GM23248 (cell line): ENCODE results near the gene LDLRAD4. TPM values are rescaled to one million over a fixed set of nuclear protein-coding genes. Genes with fewer than 3 reads are reported as not detected.

ENCODE experiments used
- DNase-seq: peaks from one replicate; pipeline ENCODE4 v3.0.0-alpha.2; 2015
- H2AFZ ChIP-seq: fragments of 200-600 bp; sonication (generic); 2 replicates; pipeline ENCODE4 v1.6.1; 2016; ENCODE audit warnings: antibody characterized with exemption
- H3F3A ChIP-seq: fragments of 200-600 bp; sonication (generic); 2 replicates; pipeline ENCODE4 v1.6.1; 2016; ENCODE audit warnings: mild to moderate bottlenecking, antibody characterized with exemption, mixed run types; ENCODE audit not compliant: insufficient read depth
- H3K27ac ChIP-seq: fragments of 200-600 bp; sonication (generic); 2 replicates; pipeline ENCODE4 v1.5.1; 2016; ENCODE audit warnings: mild to moderate bottlenecking
- H3K27me3 ChIP-seq: fragments of 200-600 bp; sonication (generic); replicated peaks from 2 replicates; pipeline ENCODE4 v1.6.1; 2016; ENCODE audit warnings: mild to moderate bottlenecking; ENCODE audit not compliant: insufficient read depth
- H3K36me3 ChIP-seq: fragments of 200-600 bp; sonication (generic); 2 replicates; pipeline ENCODE4 v1.6.1; 2016; ENCODE audit warnings: low read depth, mild to moderate bottlenecking
- H3K4me1 ChIP-seq: fragments of 200-600 bp; sonication (generic); 2 replicates; pipeline ENCODE4 v1.6.1; 2016; ENCODE audit warnings: mild to moderate bottlenecking; ENCODE audit not compliant: insufficient read depth
- H3K4me2 ChIP-seq: fragments of 200-600 bp; sonication (generic); one replicate; pipeline ENCODE4 v1.6.1; 2016; ENCODE audit warnings: mild to moderate bottlenecking; ENCODE audit not compliant: unreplicated experiment
- H3K4me3 ChIP-seq: fragments of 200-600 bp; sonication (generic); 2 replicates; pipeline ENCODE4 v1.5.1; 2016; ENCODE audit warnings: mild to moderate bottlenecking
- H3K79me2 ChIP-seq: fragments of 200-600 bp; sonication (generic); 2 replicates; pipeline ENCODE4 v1.6.1; 2016; ENCODE audit warnings: mild to moderate bottlenecking; ENCODE audit not compliant: insufficient read depth
- H3K9ac ChIP-seq: fragments of 200-600 bp; sonication (generic); 2 replicates; pipeline ENCODE4 v1.6.1; 2016; ENCODE audit warnings: mild to moderate bottlenecking
- H3K9me2 ChIP-seq: fragments of 200-600 bp; sonication (generic); 2 replicates; pipeline ENCODE4 v1.6.1; 2016; ENCODE audit warnings: mixed run types, mild to moderate bottlenecking, moderate library complexity; ENCODE audit not compliant: insufficient read depth
- H3K9me3 ChIP-seq: fragments of 200-600 bp; sonication (generic); one replicate; pipeline ENCODE4 v1.6.1; 2017; ENCODE audit warnings: low read depth
- H4K20me1 ChIP-seq: fragments of 200-600 bp; sonication (generic); 2 replicates; pipeline ENCODE4 v1.6.0; 2016; ENCODE audit not compliant: insufficient read depth
- EZH2 ChIP-seq: fragments of 200-600 bp; sonication (generic); IDR thresholded peaks from 2 replicates; pipeline ENCODE4 v1.6.1; 2018; ENCODE audit warnings: antibody characterized with exemption, mild to moderate bottlenecking; ENCODE audit not compliant: insufficient read depth, poor library complexity, severe bottlenecking
- EZH2phosphoT487 ChIP-seq: fragments of 200-600 bp; sonication (generic); IDR thresholded peaks from 2 replicates; pipeline ENCODE4 v1.6.1; 2018; ENCODE audit warnings: antibody characterized with exemption, moderate library complexity, mild to moderate bottlenecking, low read depth; ENCODE audit not compliant: insufficient read depth
- WGBS, 2 experiments: methylation state at CpG; one replicate each; pipeline ENCODE4 v1.1.6; 2015 to 2017; ENCODE audit warnings: low lambda C conversion rate in 2 of 2, low coverage in 1 of 2; ENCODE audit errors: missing lambda C conversion rate in 2 of 2; 5-methylcytosine and 5-hydroxymethylcytosine counted together
- in situ Hi-C: fragments of 300-500 bp; cut with MboI; formaldehyde crosslinking; loops from 2 replicates; pipeline ENCODE4 v1.15.0; 2020
- polyA plus RNA-seq: library from polyadenylated mRNA; unstranded; fragments of >200 nt; fragmentation: Nextera tagmentation; extraction: Ambion mirVana; gene quantifications from 2 replicates; pipeline ENCODE4 v1.2.1, GENCODE V29; 2016
- total RNA-seq: library from RNA; depleted of rRNA; stranded (reverse); fragments of >200 nt; shearing (Covaris generic); gene quantifications from 2 replicates; pipeline ENCODE4 v1.2.3, GENCODE V29; 2014

The LDLRAD4 gene
- total and polyA plus RNA-seq, 2 experiments from 2014 or later = not detected

GRCh38 chr18:13660510-13660909 is 441.9 kb downstream of the LDLRAD4 start:
- peaks cover 6% of the 10 kb centered on the region; the same call in 1 of the 2 replicates for H3K4me1 ChIP-seq
- H3K9ac ChIP-seq = no peak overlapping the region
- no peak overlapping the region for H3K4me3 ChIP-seq
- 43 to 51% methylated on average over 5 of the region's 5 CpGs for WGBS, 2 experiments
- no peaks in the 10 kb centered on the region for H4K20me1 ChIP-seq
- peak; percentile 11 for DNase-seq
- peaks cover 7% of the 10 kb centered on the region; the same call in 1 of the 2 replicates for H3K36me3 ChIP-seq
- H3F3A ChIP-seq = no peaks in the 10 kb centered on the region
- in situ Hi-C loops = no loop called here
- no peak overlapping the region for H3K27ac ChIP-seq
- no peaks in the 10 kb centered on the region for H3K9me2 ChIP-seq
- no peaks in the 10 kb centered on the region for H3K27me3 ChIP-seq
- no peaks in the 10 kb centered on the region for H3K79me2 ChIP-seq
- H2AFZ ChIP-seq = no peak overlapping the region
- TF ChIP-seq EZH2phosphoT487 (no peak), EZH2 (no peak)
- H3K4me2 ChIP-seq = no peak overlapping the region
- H3K9me3 ChIP-seq = no peaks in the 10 kb centered on the region

DNA sequence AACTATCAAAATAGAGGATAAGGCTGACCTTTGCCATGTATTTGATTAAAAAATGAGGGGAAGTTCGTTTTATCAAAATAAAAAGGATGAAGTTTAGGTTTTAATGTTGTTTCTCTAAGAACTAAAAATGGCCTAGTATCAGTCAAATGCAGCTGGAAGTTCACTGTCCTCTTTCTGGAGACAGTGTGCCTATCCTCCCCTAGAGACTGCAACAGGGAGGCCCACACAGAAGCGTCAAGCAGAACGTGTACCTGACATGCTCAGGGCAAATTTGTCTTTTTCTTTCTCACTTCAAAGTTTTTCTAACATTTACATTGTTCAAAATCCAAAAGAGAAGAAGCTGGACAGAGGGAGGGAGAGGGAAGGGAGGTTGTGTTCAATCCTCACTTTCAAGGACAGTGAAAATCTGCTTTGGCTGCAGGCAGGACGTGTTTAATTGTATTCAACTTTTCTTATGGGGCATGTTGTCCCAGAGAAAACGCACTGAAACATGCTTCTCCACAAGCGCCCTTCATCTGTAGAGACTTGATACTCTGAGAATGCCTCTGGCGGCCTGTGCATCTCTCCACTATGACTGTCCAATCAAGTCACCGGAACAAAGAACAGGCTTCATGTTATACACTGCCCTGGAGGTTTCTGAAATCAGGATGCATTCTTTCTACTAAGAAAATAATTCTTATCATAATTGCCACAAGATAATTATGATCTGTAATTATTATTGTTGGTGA is 442.7 kb downstream of the LDLRAD4 start:
- Histone ChIP-seq H2AFZ (no peak overlapping the region), H3K4me3 (no peak overlapping the region), H3K27ac (no peak overlapping the region), H3K36me3 (peaks cover 14% of the 10 kb centered on the region), H3K9ac (no peak overlapping the region), H3K9me3 (no peaks in the 10 kb centered on the region), H4K20me1 (no peaks in the 10 kb centered on the region), H3K4me2 (no peak overlapping the region), H3F3A (no peaks in the 10 kb centered on the region), H3K9me2 (no peaks in the 10 kb centered on the region), H3K79me2 (no peaks in the 10 kb centered on the region), H3K27me3 (no peaks in the 10 kb centered on the region), H3K4me1 (peaks cover 6% of the 10 kb centered on the region; the same call in 1 of the 2 replicates)
- DNase-seq = no peak
- TF ChIP-seq EZH2 (no peak), EZH2phosphoT487 (no peak)
- in situ Hi-C loops = no loop called here
- WGBS, 2 experiments = 94 to 95% methylated on average over 8 of the region's 8 CpGs

- peaks cover 6% of the 10 kb centered on the region; the same call in 1 of the 2 replicates for H3K4me1 ChIP-seq
- TF ChIP-seq EZH2phosphoT487 = no peak
- TF ChIP-seq EZH2 = no peak
- H3F3A ChIP-seq = no peaks in the 10 kb centered on the region
- DNase-seq = no peak
- no peaks in the 10 kb centered on the region for H3K27me3 ChIP-seq
- H3K9me2 ChIP-seq = no peaks in the 10 kb centered on the region
- no peaks in the 10 kb centered on the region for H3K79me2 ChIP-seq
- H3K9ac ChIP-seq = no peak overlapping the region
- no peaks in the 10 kb centered on the region for H3K9me3 ChIP-seq
- H3K4me2 ChIP-seq = no peak overlapping the region
- H3K27ac ChIP-seq = no peak overlapping the region
- no peak overlapping the region for H3K4me3 ChIP-seq
- H4K20me1 ChIP-seq = no peaks in the 10 kb centered on the region
- peaks cover 17% of the 10 kb centered on the region for H3K36me3 ChIP-seq
- no peak overlapping the region for H2AFZ ChIP-seq
- 95 to 100% methylated on average over 2 of the region's 2 CpGs for WGBS, 2 experiments
- in situ Hi-C loops = no loop called here
Measured at GRCh38 chr18:13661779-13662256, 443.3 kb downstream of the LDLRAD4 start.

DNA sequence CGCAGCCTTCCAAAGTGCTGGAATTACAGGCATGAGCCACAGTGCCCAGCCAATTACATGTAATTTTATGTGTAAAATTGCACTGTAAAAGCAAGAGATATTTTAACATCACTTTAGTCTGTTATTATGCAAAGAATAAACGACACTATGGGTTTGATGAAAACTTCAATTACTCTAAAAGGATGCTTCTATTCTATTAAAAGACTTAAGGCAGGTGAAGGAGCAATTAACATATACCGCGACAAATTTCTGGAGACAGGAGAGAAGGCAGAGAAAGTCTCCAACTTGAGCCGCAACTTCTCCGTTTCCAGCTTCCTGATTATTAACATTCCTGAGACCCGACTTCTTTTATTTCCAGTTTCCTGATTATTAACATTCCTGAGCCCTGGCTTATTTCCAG is 454.1 kb downstream of the LDLRAD4 start:
- H3K79me2 ChIP-seq = peaks cover 42% of the 10 kb centered on the region
- no peaks in the 10 kb centered on the region for H3K9me3 ChIP-seq
- TF ChIP-seq EZH2 = no peak
- no peak for TF ChIP-seq EZH2phosphoT487
- H3F3A ChIP-seq = peaks cover 26% of the 10 kb centered on the region
- no peaks in the 10 kb centered on the region for H3K36me3 ChIP-seq
- no peaks in the 10 kb centered on the region for H3K4me1 ChIP-seq
- no peaks in the 10 kb centered on the region for H3K9me2 ChIP-seq
- in situ Hi-C loops = no loop called here
- no peak overlapping the region for H3K4me2 ChIP-seq
- H4K20me1 ChIP-seq = no peaks in the 10 kb centered on the region
- no peaks in the 10 kb centered on the region for H3K27me3 ChIP-seq
- H3K9ac ChIP-seq = no peak overlapping the region
- WGBS, 2 experiments = 85% methylated on average over 7 of the region's 7 CpGs
- H2AFZ ChIP-seq = no peak overlapping the region
- DNase-seq = no peak
- H3K27ac ChIP-seq = no peak overlapping the region
- H3K4me3 ChIP-seq = no peak overlapping the region
